SK-N-SH treated with all-trans-retinoic acid at 6 μM for 48 hours (cell line): ENCODE data around the gene GRIK1.

Source experiments
- ATAC-seq: fragments of 200-7000 bp; cut with Tn5 transposase; 3 replicates; pipeline ENCODE4 v1.9.1; 2020; ENCODE audit warnings: mild to moderate bottlenecking, moderate library complexity
- ARNTL ChIP-seq: fragments of 450-650 bp; formaldehyde crosslinking; IDR thresholded peaks from 2 replicates; pipeline ENCODE4 v1.5.0; 2020; ENCODE audit warnings: low read depth, mild to moderate bottlenecking, moderate library complexity, borderline replicate concordance
- CREB5 ChIP-seq: fragments of 250-450 bp; sonication (Bioruptor Pico); IDR thresholded peaks from 2 replicates; pipeline ENCODE4 v1.5.1; 2020; ENCODE audit warnings: low read depth, mild to moderate bottlenecking, moderate library complexity
- CSDC2 ChIP-seq: fragments of 250-450 bp; sonication (Bioruptor Pico); IDR thresholded peaks from 2 replicates; pipeline ENCODE4 v1.5.0; 2020; ENCODE audit warnings: mild to moderate bottlenecking, moderate library complexity
- CSRNP3 ChIP-seq: fragments of 250-450 bp; sonication (Bioruptor Pico); IDR thresholded peaks from 2 replicates; pipeline ENCODE4 v1.5.1; 2021; ENCODE audit warnings: mild to moderate bottlenecking, moderate library complexity
- ESRRG ChIP-seq: fragments of 250-450 bp; sonication (Bioruptor Pico); IDR thresholded peaks from 2 replicates; pipeline ENCODE4 v1.6.1; 2021; ENCODE audit warnings: mild to moderate bottlenecking
- ISL1 ChIP-seq: fragments of 250-450 bp; sonication (Bioruptor Pico); IDR thresholded peaks from 2 replicates; pipeline ENCODE4 v2.1.2; 2022; ENCODE audit warnings: mild to moderate bottlenecking, moderate library complexity
- OSR1 ChIP-seq: fragments of 250-450 bp; sonication (Bioruptor Pico); IDR thresholded peaks from 2 replicates; pipeline ENCODE4 v1.8.0; 2022; ENCODE audit warnings: moderate library complexity, mild to moderate bottlenecking, inconsistent platforms
- POU6F1 ChIP-seq: fragments of 250-450 bp; sonication (Bioruptor Pico); IDR thresholded peaks from 2 replicates; pipeline ENCODE4 v1.8.0; 2021; ENCODE audit warnings: low read depth, mild to moderate bottlenecking, moderate library complexity, borderline replicate concordance
- PPARA ChIP-seq: fragments of 250-450 bp; sonication (Bioruptor Pico); IDR thresholded peaks from 2 replicates; pipeline ENCODE4 v1.5.0; 2020; ENCODE audit warnings: mild to moderate bottlenecking, borderline replicate concordance
- SNAI2 ChIP-seq: fragments of 250-450 bp; sonication (Bioruptor Pico); IDR thresholded peaks from 2 replicates; pipeline ENCODE4 v1.5.0; 2020; ENCODE audit warnings: mild to moderate bottlenecking, moderate library complexity
- TCF4 ChIP-seq: fragments of 250-450 bp; sonication (Bioruptor Pico); IDR thresholded peaks from 2 replicates; pipeline ENCODE4 v1.8.0; 2021; ENCODE audit warnings: mild to moderate bottlenecking, moderate library complexity, borderline replicate concordance
- TOX ChIP-seq: fragments of 250-450 bp; sonication (Bioruptor Pico); IDR thresholded peaks from 2 replicates; pipeline ENCODE4 v1.8.0; 2021; ENCODE audit warnings: mild to moderate bottlenecking, moderate library complexity, borderline replicate concordance
- TSHZ2 ChIP-seq: fragments of 250-450 bp; sonication (Bioruptor Pico); IDR thresholded peaks from 2 replicates; pipeline ENCODE4 v1.5.0; 2020; ENCODE audit warnings: mild to moderate bottlenecking, moderate library complexity
- ZC3H10 ChIP-seq: fragments of 250-450 bp; sonication (Bioruptor Pico); IDR thresholded peaks from 2 replicates; pipeline ENCODE4 v1.5.1; 2021; ENCODE audit warnings: mild to moderate bottlenecking, moderate library complexity
- ZFP3 ChIP-seq: fragments of 250-450 bp; sonication (Bioruptor Pico); IDR thresholded peaks from 2 replicates; pipeline ENCODE4 v1.5.0; 2020; ENCODE audit warnings: mild to moderate bottlenecking, moderate library complexity
- ZFP30 ChIP-seq: fragments of 450-650 bp; formaldehyde crosslinking; IDR thresholded peaks from 2 replicates; pipeline ENCODE4 v1.5.0; 2022; ENCODE audit warnings: mild to moderate bottlenecking, moderate library complexity
- ZNF565 ChIP-seq: fragments of 450-650 bp; formaldehyde crosslinking; conservative IDR thresholded peaks from 2 replicates; pipeline ENCODE4 v1.5.0; 2020; ENCODE audit warnings: low read depth, mild to moderate bottlenecking, moderate library complexity
- ZNF70 ChIP-seq: fragments of 450-650 bp; formaldehyde crosslinking; IDR thresholded peaks from 2 replicates; pipeline ENCODE4 v1.5.0; 2020; ENCODE audit warnings: mild to moderate bottlenecking, moderate library complexity
- ZNF8 ChIP-seq: fragments of 450-650 bp; formaldehyde crosslinking; IDR thresholded peaks from 2 replicates; pipeline ENCODE4 v1.5.0; 2020; ENCODE audit warnings: mild to moderate bottlenecking, moderate library complexity
- TF ChIP-seq, protein P1 (sequence below): fragments of 250-450 bp; sonication (Bioruptor Pico); IDR thresholded peaks from 2 replicates; pipeline ENCODE4 v1.8.0; 2020; ENCODE audit warnings: mild to moderate bottlenecking, moderate library complexity, borderline replicate concordance

GRIK1 gene

GRCh38 chr21:29526545-29526944 is 413.3 kb downstream of the GRIK1 start:
- no peak for ATAC-seq
- TF ChIP-seq ZNF8 (CRISPR knock-in tag), result no peak
- no peak for TF ChIP-seq ZNF70
- TF ChIP-seq TCF4, result no peak
- TF ChIP-seq ARNTL (CRISPR knock-in tag), result no peak
- TF ChIP-seq ZFP30 (CRISPR knock-in tag), result no peak
- no peak for TF ChIP-seq ZNF565
- no peak for TF ChIP-seq TSHZ2 (CRISPR knock-in tag)
- TF ChIP-seq OSR1 (CRISPR knock-in tag), result no peak
- no peak for TF ChIP-seq TOX (CRISPR knock-in tag)
- TF ChIP-seq CREB5 (CRISPR knock-in tag), result no peak
- no peak for TF ChIP-seq ZFP3 (CRISPR knock-in tag)
- TF ChIP-seq, protein P1, sequence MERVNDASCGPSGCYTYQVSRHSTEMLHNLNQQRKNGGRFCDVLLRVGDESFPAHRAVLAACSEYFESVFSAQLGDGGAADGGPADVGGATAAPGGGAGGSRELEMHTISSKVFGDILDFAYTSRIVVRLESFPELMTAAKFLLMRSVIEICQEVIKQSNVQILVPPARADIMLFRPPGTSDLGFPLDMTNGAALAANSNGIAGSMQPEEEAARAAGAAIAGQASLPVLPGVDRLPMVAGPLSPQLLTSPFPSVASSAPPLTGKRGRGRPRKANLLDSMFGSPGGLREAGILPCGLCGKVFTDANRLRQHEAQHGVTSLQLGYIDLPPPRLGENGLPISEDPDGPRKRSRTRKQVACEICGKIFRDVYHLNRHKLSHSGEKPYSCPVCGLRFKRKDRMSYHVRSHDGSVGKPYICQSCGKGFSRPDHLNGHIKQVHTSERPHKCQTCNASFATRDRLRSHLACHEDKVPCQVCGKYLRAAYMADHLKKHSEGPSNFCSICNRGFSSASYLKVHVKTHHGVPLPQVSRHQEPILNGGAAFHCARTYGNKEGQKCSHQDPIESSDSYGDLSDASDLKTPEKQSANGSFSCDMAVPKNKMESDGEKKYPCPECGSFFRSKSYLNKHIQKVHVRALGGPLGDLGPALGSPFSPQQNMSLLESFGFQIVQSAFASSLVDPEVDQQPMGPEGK (CRISPR knock-in tag), result no peak
- no peak for TF ChIP-seq CSDC2 (CRISPR knock-in tag)
- no peak for TF ChIP-seq ISL1 (CRISPR knock-in tag)
- no peak for TF ChIP-seq ZC3H10 (CRISPR knock-in tag)

DNA sequence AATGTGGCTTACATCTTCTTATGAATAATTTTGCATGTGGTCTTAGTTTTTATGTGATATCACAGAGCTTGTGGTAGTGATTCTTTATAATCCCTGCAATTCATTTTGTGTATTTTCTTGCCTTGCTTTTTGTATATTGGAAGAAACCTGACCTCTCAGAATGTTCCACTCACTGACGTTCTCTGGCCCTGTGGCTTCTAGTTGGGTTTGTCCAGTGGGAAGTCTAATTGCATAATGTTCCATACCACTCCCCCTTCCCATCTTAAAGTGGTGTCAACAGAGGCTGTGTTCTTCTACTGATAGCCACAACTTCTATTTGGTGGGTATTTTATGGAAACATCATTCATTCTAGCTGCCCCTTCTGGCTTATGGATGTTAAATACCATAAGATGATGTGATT is 415.7 kb downstream of the GRIK1 start:
- no peak for TF ChIP-seq CSDC2 (CRISPR knock-in tag)
- no peak for TF ChIP-seq OSR1 (CRISPR knock-in tag)
- TF ChIP-seq SNAI2 (CRISPR knock-in tag), result no peak
- no peak for TF ChIP-seq ZNF565
- no peak for TF ChIP-seq ARNTL (CRISPR knock-in tag)
- TF ChIP-seq ZFP30 (CRISPR knock-in tag), result no peak
- no peak for TF ChIP-seq ZFP3 (CRISPR knock-in tag)
- TF ChIP-seq TSHZ2 (CRISPR knock-in tag), result no peak
- TF ChIP-seq ESRRG (CRISPR knock-in tag), result no peak
- no peak for TF ChIP-seq ZNF8 (CRISPR knock-in tag)
- TF ChIP-seq PPARA, result no peak
- TF ChIP-seq, protein P1 (CRISPR knock-in tag), result no peak
- no peak for TF ChIP-seq TOX (CRISPR knock-in tag)
- no peak for TF ChIP-seq POU6F1 (CRISPR knock-in tag)
- TF ChIP-seq ZC3H10 (CRISPR knock-in tag), result no peak
- no peak for TF ChIP-seq ZNF70
- TF ChIP-seq CSRNP3 (CRISPR knock-in tag), result no peak
- TF ChIP-seq ISL1 (CRISPR knock-in tag), result no peak
- no peak for ATAC-seq
